Measurements from ENCODE around the gene RSPO4.

The RSPO4 gene

GRCh38 chr20:910132-910869, 91.8 kb downstream of the RSPO4 start:
- DNase-seq (ENCODE audit: low spot score): no peak

GRCh38 chr20:909641-910040, 92.5 kb downstream of the RSPO4 start:
- no peak for DNase-seq (ENCODE audit: low spot score)
